GM21619 (cell line): ENCODE measurements around the gene GOLGA8Q.
"Not testable (repeated sequence)": the region's sequence is repeated elsewhere in the genome, so short reads cannot be mapped to it uniquely, and the experiment has no call there.

Experiments used
- ATAC-seq: cut with Tn5 transposase; IDR thresholded peaks from one replicate; pipeline ENCODE4 v1.9.1; 2021; ENCODE audit not compliant: unreplicated experiment

The GOLGA8Q gene

GRCh38 chr15:30551750-30552149, at the start of gene GOLGA8Q:
TSS of gene GOLGA8Q (plus strand) at chr15:30552050. CDS start at chr15:30552078, 28 bp downstream.
- ATAC-seq, result not testable (repeated sequence)

- not testable (repeated sequence) for ATAC-seq
Measured at GRCh38 chr15:30502904-30503781, 48.7 kb upstream of the GOLGA8Q start.

DNA sequence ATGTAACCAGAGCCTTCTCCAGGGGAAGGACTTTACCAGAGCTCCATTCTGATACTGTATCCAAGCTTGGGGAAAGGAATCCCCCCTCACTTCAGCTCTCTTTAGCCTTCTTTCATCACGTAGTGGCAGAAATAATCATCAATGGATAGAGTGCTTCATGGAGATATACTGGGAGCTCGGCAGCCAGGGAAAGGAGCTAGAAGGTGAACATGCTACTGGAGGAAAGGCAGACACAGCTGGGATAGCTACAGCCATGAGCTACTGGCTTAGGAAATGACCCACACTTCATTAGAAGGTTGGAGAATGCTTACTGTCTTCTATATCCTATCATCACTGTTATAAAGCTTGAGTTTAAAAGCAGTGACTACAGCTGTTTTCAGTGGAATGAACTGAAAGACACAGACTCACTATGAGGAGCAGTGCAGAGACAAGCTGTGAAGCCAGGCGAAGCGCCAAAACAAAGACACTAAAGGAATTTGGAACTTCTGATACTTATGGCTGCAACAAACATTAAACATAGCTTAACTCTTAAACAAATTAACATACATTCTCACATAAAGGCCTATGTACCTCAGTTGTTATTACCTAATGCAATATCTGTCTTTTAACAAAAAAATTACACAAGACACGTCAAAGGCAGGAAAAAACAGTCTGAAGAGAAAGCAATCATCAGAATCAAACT, 47.5 kb upstream of the GOLGA8Q start:
- not testable (repeated sequence) for ATAC-seq

DNA sequence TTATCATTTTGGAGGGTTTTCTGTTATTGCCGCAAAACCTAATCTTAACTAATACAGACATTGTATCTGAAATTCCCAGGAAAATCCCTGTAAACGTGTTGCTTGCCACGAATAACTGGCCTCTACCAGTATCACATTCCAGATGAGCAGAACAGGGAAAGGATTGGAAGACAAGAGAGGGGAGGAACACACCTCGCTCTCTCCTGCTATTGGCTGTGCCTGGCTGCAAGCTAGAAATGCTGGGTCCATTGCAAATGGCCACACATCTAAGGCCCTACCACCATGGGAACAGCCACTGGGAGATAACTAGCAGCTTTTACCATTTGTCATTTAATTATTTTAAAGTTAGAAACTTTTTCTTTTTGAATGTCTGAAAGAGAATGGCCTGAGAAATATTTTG, 37.3 kb upstream of the GOLGA8Q start:
- ATAC-seq, result not testable (repeated sequence)

DNA sequence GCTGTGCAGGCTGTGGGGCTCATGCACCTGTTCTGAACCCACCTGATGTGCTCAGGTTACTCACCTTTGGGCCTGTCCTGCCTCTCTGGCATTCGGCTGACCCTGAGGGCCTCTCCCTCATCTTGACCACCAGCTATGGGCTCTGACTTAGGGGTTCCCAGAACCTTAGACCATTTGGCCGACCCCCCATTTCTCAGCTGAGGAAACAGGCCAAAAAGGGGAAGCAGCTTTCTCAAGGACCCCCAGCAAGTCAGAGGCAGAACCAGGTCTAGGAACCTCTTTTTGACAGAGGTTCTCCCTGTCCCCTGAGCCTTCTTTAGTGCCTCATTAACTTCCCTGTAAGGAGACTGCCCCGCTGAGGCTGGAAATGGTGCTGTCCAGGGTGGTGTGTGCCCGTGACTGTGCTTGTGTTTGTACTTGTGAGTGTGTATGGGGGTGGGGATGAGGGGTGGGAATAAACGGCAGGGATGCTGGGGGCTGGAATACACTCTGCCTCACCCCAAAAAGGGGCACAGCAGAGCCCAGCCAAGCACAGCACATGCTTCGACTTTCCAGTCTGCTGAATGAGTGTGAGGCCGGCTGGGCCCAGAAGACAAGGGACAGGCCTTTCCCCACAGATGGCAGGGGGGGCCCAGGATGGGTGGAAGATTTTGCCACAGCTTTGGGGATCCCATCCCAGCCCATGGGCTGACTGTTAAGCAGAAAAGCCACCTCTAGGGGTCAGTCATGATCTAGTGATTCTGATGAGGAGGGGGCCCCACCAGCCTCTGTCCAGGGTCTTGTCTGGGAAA, 28.2 kb upstream of the GOLGA8Q start:
- ATAC-seq, result not testable (repeated sequence)

DNA sequence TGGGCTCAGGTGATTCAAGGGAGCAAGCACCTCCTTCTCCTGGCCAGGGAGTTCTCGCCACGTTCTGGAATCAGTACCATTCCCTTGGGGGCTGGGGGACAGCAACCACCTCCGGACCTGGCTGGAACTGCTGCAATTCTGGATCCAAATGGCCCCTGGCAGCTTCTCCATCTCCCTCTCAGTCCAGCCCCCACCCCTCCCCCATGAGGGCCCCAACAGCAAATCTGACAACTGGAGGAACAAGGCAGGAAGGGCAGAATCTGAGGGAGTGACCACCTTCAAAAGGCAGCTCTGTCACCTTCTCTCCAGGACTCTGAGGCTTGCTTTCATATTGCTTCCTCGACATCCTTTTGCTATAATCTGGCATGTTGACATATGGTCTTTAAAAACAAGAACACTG, 25.9 kb upstream of the GOLGA8Q start:
- not testable (repeated sequence) for ATAC-seq

- ATAC-seq, result not testable (repeated sequence)
Measured at GRCh38 chr15:30529049-30529448, 22.8 kb upstream of the GOLGA8Q start.

DNA sequence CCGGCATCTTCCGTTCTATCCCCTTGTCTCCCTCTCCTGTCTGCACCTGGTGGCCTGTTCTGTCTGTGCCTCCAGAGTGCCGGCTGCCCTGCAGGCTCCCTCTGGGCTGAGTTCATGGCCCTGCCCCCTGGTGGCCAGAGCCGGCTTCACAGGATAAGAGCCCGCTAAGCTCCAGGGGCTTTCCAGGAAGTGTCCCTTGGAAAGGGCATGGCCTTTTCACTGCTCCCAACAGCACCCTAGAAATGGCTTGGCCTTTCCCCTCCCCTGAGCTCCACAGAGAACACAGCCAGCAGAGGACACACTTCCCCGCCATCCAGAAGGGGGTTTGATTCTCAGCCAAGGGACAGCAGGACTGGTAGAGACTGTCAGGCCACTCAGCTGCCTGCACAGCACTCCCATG, 15.1 kb downstream of the GOLGA8Q start:
- ATAC-seq, result not testable (repeated sequence)

DNA sequence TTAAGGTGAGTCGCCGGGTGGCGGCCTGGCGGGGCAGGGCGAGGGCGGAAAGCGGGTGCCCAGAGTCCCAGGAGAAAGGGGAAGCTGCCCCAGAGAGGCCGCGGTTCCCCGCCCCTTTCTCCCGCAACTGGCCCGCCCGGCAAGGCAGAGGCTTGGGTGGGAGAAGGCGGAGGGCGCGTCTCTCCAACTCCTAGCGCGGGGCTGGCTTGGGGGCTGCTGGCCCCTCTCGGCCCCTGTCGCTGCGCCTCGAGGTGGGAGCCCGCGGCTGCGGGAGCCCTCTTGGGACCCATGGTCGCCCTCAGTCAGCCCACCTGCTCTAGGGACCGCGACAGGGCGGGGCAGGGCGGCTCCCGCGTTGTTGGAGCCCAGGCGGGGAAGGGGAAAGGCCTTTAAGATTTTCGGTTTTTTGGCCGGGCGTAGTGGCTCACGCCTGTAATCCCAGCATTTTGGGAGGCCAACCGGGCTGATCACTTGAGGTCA, 21.2 kb downstream of the GOLGA8Q start:
- not testable (repeated sequence) for ATAC-seq

DNA sequence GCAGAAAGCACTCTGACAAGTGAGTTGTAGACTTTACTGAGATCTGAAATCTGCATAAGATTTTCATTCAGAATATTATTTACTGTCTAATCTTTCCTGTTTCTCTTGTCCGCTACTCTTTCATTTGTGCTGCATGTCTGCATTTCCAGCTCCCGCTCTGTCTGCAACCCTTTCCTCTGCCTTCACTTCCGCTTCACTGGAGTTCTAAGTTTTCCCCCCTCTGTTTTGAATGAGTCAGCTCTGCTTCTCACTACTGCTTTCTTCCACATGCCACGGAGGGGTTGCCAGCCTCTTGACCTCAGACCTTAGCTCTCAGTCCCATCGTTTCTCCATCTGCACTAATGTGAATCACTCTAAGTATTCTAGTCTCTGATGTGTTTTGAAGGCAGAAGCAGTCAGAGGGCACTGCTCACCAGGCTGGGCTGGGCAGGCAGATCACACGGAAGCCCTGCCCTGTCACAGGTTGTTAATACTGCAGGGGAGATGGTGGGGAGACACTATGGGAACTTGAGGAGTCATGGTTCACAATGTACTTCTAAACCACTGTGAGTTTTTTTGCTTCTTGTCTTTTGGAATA, 27.6 kb downstream of the GOLGA8Q start:
- ATAC-seq, result not testable (repeated sequence)

- not testable (repeated sequence) for ATAC-seq
Measured at GRCh38 chr15:30580716-30581115, 28.9 kb downstream of the GOLGA8Q start.

- not testable (repeated sequence) for ATAC-seq
Measured at GRCh38 chr15:30598953-30599352, 47.1 kb downstream of the GOLGA8Q start.

DNA sequence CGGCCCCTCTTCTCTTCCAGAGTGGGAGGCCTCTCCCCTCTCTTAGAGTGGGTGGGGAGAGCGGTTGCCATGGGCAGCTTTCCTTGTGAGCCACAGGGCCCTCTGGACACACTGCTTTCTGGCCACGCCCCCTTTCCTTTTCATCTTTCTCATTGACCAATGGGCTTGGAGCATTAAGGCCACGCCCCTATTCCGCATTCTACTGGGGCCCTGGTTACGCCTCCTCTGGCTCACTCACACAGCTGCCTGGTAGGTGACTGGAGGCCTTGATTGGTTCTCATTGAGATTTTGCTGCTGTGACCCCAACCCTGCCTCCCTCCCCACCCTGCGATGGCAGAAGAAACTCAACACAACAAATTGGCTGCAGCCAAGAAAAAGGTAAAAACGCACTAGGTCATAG, 51.9 kb downstream of the GOLGA8Q start, which contains the start of gene GOLGA8H:
GOLGA8H (plus strand) TSS at position 233 of the 400 bp plus-strand sequence; CDS start at position 331, 98 bp downstream.
- ATAC-seq, result not testable (repeated sequence)
